SW480 (cell line): ENCODE results near the gene HIGD1C.
"Not testable (repeated sequence)": the region's sequence is repeated elsewhere in the genome, so short reads cannot be mapped to it uniquely, and the experiment has no call there.

ENCODE experiments used
- DNase-seq: peaks from one replicate; pipeline ENCODE4 v3.0.0-alpha.2; 2016; ENCODE audit warnings: low spot score

Gene HIGD1C

GRCh38 chr12:50933459-50934124 is 18.8 kb upstream of the HIGD1C start:
- DNase-seq = no peak

GRCh38 chr12:50934371-50934851 is 17.9 kb upstream of the HIGD1C start:
- no peak for DNase-seq

- no peak for DNase-seq
These were observed 17.1 kb upstream of the HIGD1C start for GRCh38 chr12:50934981-50935807.

- DNase-seq = no peak
These were observed 15.4 kb upstream of the HIGD1C start for GRCh38 chr12:50936821-50937530.

GRCh38 chr12:50937653-50938052 is 14.7 kb upstream of the HIGD1C start:
- DNase-seq = no peak

- DNase-seq = no peak
These were observed 4.3 kb upstream of the HIGD1C start for GRCh38 chr12:50947933-50948626.

GRCh38 chr12:50948798-50949197 is 3.5 kb upstream of the HIGD1C start:
- DNase-seq = no peak

- no peak for DNase-seq
These were observed 2.5 kb upstream of the HIGD1C start for GRCh38 chr12:50949801-50950302.

- DNase-seq = no peak
These were observed 1.2 kb upstream of the HIGD1C start for GRCh38 chr12:50951112-50951511.

- DNase-seq = peak; percentile 13
These were observed 703 bp downstream of the HIGD1C start for GRCh38 chr12:50953047-50953446.

- DNase-seq = not testable (repeated sequence)
These were observed 2.4 kb downstream of the HIGD1C start for GRCh38 chr12:50954789-50955188.

GRCh38 chr12:50955288-50955687 is 2.9 kb downstream of the HIGD1C start:
- DNase-seq = no peak

- DNase-seq = no peak
These were observed 3.4 kb downstream of the HIGD1C start for GRCh38 chr12:50955697-50956096.

GRCh38 chr12:50960130-50960529 is 7.8 kb downstream of the HIGD1C start:
- DNase-seq = no peak

GRCh38 chr12:50961708-50962107 is 9.4 kb downstream of the HIGD1C start:
- DNase-seq = no peak

- DNase-seq = no peak
These were observed 12.1 kb downstream of the HIGD1C start for GRCh38 chr12:50964432-50964831.

- DNase-seq = no peak
These were observed 19.6 kb downstream of the HIGD1C start for GRCh38 chr12:50971946-50972345.

GRCh38 chr12:50979369-50980052 is 27.2 kb downstream of the HIGD1C start:
- DNase-seq = no peak

GRCh38 chr12:50980545-50980944 is 28.2 kb downstream of the HIGD1C start:
- no peak for DNase-seq

GRCh38 chr12:50981319-50982239 is 29.2 kb downstream of the HIGD1C start:
- no peak for DNase-seq
